CD4-positive, CD25-positive, alpha-beta regulatory T cell (primary cell): ENCODE measurements around the gene CCDC154. TPM values are rescaled to one million over a fixed set of nuclear protein-coding genes. Genes with fewer than 3 reads are reported as not detected.

Experiments
- ATAC-seq, 2 donors: fragments of 150-1000 bp; cut with Tn5 transposase; one replicate each; pipeline ENCODE4 v1.10.0; 2021; ENCODE audit warnings: low read depth in 2 of 2, moderate number of reproducible peaks in 2 of 2, moderate library complexity in 1 of 2
- DNase-seq, 3 donors: peaks; one replicate each; pipeline versions ENCODE4 v3.0.0 to v3.0.0-alpha.2; 2012 to 2022; ENCODE audit warnings: mixed read lengths in 1 of 3
- H3K27ac ChIP-seq: one replicate; pipeline ENCODE4 v1.7.0; 2013; ENCODE audit warnings: mild to moderate bottlenecking, low read length; ENCODE audit not compliant: insufficient read depth, poor library complexity, severe bottlenecking
- H3K27me3 ChIP-seq: one replicate; pipeline ENCODE4 v1.7.0; 2013; ENCODE audit warnings: low read length; ENCODE audit not compliant: control insufficient read depth, insufficient read depth
- H3K36me3 ChIP-seq: one replicate; pipeline ENCODE4 v1.7.0; 2013; ENCODE audit warnings: mild to moderate bottlenecking, low read length, moderate library complexity; ENCODE audit not compliant: control insufficient read depth, insufficient read depth
- H3K4me1 ChIP-seq: 2 replicates; pipeline ENCODE4 v1.7.0; 2013; ENCODE audit warnings: mild to moderate bottlenecking, low read length; ENCODE audit not compliant: insufficient read depth, control insufficient read depth, poor library complexity, severe bottlenecking
- H3K4me3 ChIP-seq: one replicate; pipeline ENCODE4 v1.7.0; 2013; ENCODE audit warnings: low read depth, mild to moderate bottlenecking, low read length, moderate library complexity
- H3K9me3 ChIP-seq, 2 experiments: 1 replicate in 1 of 2; 2 replicates in 1 of 2; pipeline ENCODE4 v1.7.0; 2013; ENCODE audit warnings: low read length in 2 of 2, mild to moderate bottlenecking in 1 of 2, moderate library complexity in 1 of 2; ENCODE audit not compliant: control insufficient read depth in 2 of 2
- H3K27ac Mint-ChIP-seq, 3 donors: one replicate each; pipeline ENCODE4 v1.8.0; 2020 to 2022; ENCODE audit warnings: mild to moderate bottlenecking in 3 of 3, mixed read lengths in 3 of 3, moderate library complexity in 2 of 3
- H3K27me3 Mint-ChIP-seq: one replicate; pipeline ENCODE4 v1.8.0; 2022; ENCODE audit warnings: mild to moderate bottlenecking, mixed read lengths
- H3K36me3 Mint-ChIP-seq: one replicate; pipeline ENCODE4 v1.8.0; 2020; ENCODE audit warnings: mixed read lengths
- H3K4me1 Mint-ChIP-seq, 4 donors: one replicate each; pipeline ENCODE4 v1.8.0; 2020 to 2022; ENCODE audit warnings: mixed read lengths in 4 of 4, mild to moderate bottlenecking in 1 of 4
- H3K4me3 Mint-ChIP-seq, 4 donors: one replicate each; pipeline ENCODE4 v1.8.0; 2020 to 2022; ENCODE audit warnings: mild to moderate bottlenecking in 4 of 4, mixed read lengths in 4 of 4, moderate library complexity in 3 of 4
- H3K9me3 Mint-ChIP-seq, 7 donors: one replicate each; pipeline ENCODE4 v1.8.0; 2020 to 2022; ENCODE audit warnings: mixed read lengths in 7 of 7, mild to moderate bottlenecking in 3 of 7, moderate library complexity in 2 of 7
- polyA plus RNA-seq, 4 donors: library from polyadenylated mRNA; unstranded; fragments of 300-500 nt; fragmentation: Illumina TruSeq; gene quantifications; one replicate each; pipeline ENCODE4 v1.2.3, GENCODE V29; 2021
- total RNA-seq: library from RNA; stranded (reverse); gene quantifications from one replicate; pipeline ENCODE4 v1.2.3, GENCODE V29; 2022

The CCDC154 gene
- total and polyA plus RNA-seq, 5 donors from 2014 or later = 2.6 TPM; not detected in 4

GRCh38 chr16:1426734-1427471 lies 17.5 kb downstream of the CCDC154 start:
- H3K27ac Mint-ChIP-seq = peak overlapping the region in 1 of 3 donors; percentile 93
- ATAC-seq = no peak
- Histone ChIP-seq H3K4me3 (no peak overlapping the region), H3K27me3 (no peaks in the 10 kb centered on the region), H3K27ac (no peak overlapping the region), H3K4me1 (peaks cover 5% of the 10 kb centered on the region), H3K9me3 (no peaks in the 10 kb centered on the region), H3K36me3 (no peaks in the 10 kb centered on the region)
- no peaks in the 10 kb centered on the region for H3K36me3 Mint-ChIP-seq
- no peaks in the 10 kb centered on the region for H3K27me3 Mint-ChIP-seq
- DNase-seq = no peak
- peaks cover 0 to 1% (median 0%) of the 10 kb centered on the region in 7 donors for H3K9me3 Mint-ChIP-seq
- H3K4me3 Mint-ChIP-seq = peak overlapping the region in 1 of 4 donors; percentile 60
- no peaks in the 10 kb centered on the region for H3K4me1 Mint-ChIP-seq

DNA sequence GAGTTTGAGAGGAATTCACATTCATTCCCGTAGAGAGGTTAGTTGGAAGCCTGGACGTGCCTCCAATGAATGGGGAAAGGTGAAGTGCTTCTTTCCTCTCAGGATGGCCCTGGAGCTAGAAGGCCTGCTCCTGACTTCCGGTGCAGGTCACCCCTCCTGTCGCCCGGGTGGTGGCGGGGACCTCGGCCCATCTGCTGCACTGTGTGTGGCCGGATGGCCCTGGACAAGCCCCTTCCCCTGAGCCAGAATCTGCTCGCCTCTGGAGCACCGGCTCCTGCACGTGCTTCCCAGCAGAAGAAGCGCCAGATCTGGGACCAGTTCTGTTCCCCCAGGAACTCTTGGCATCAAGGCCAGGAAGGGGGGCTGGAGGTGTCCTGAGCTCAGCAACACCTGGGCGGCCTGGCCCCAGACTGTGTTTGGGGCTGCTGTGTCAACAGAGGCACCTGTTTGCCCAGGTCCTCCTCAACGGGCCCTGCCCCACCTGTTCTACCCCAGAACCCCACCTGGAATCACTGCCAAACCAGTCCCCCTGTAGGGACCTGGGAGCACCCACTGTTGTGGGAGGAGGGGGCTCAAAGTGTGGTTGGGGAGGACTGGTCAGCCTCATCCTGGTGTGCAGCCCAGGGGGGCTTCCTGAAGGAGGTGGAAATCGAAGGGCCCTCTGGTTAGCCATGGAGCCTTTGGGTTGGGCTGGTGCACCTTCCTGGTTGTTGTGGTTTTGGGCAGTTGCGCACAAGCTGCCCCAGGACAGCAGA lies 18.6 kb downstream of the CCDC154 start:
- no peaks in the 10 kb centered on the region for H3K27me3 ChIP-seq
- H3K36me3 Mint-ChIP-seq = no peaks in the 10 kb centered on the region
- H3K27me3 Mint-ChIP-seq = peaks cover 6% of the 10 kb centered on the region
- H3K9me3 ChIP-seq = no peaks in the 10 kb centered on the region
- H3K4me1 ChIP-seq = peaks cover 11% of the 10 kb centered on the region
- DNase-seq = no peak
- no peak overlapping the region for H3K4me3 Mint-ChIP-seq
- H3K9me3 Mint-ChIP-seq = peaks cover 0 to 1% (median 0%) of the 10 kb centered on the region in 7 donors
- no peak for ATAC-seq
- H3K4me3 ChIP-seq = no peak overlapping the region
- no peaks in the 10 kb centered on the region for H3K36me3 ChIP-seq
- H3K27ac Mint-ChIP-seq = no peak overlapping the region
- peaks cover 2 to 6% (median 5%) of the 10 kb centered on the region in 4 donors for H3K4me1 Mint-ChIP-seq
- no peak overlapping the region for H3K27ac ChIP-seq

GRCh38 chr16:1424028-1424427 lies 20.3 kb downstream of the CCDC154 start:
- H3K27me3 Mint-ChIP-seq = peaks cover 9% of the 10 kb centered on the region
- peaks cover 0 to 1% (median 0%) of the 10 kb centered on the region in 7 donors for H3K9me3 Mint-ChIP-seq
- H3K4me3 Mint-ChIP-seq = peak overlapping the region in 2 of 4 donors; percentile 23 to 24
- Histone ChIP-seq H3K9me3 (no peaks in the 10 kb centered on the region), H3K4me1 (peaks cover 21% of the 10 kb centered on the region), H3K27me3 (no peaks in the 10 kb centered on the region), H3K4me3 (no peak overlapping the region), H3K36me3 (no peaks in the 10 kb centered on the region), H3K27ac (no peak overlapping the region)
- ATAC-seq = no peak
- H3K4me1 Mint-ChIP-seq = peaks cover 2 to 16% (median 12%) of the 10 kb centered on the region in 4 donors
- no peaks in the 10 kb centered on the region for H3K36me3 Mint-ChIP-seq
- no peak overlapping the region for H3K27ac Mint-ChIP-seq
- DNase-seq = no peak

GRCh38 chr16:1422076-1422475 lies 22.3 kb downstream of the CCDC154 start:
- ATAC-seq (no peak), DNase-seq (no peak)
- H3K27me3 ChIP-seq = no peaks in the 10 kb centered on the region
- Mint-ChIP-seq H3K27me3 (peaks cover 9% of the 10 kb centered on the region), H3K36me3 (no peaks in the 10 kb centered on the region), H3K4me1 (peaks cover 2 to 24% (median 12%) of the 10 kb centered on the region in 4 donors), H3K4me3 (peak overlapping the region; percentile 33 to 71 (median 46)), H3K9me3 (peaks cover 0 to 1% (median 0%) of the 10 kb centered on the region in 7 donors), H3K27ac (peak overlapping the region; percentile 84 to 98 (median 85))
- H3K36me3 ChIP-seq = no peaks in the 10 kb centered on the region
- peak overlapping the region; percentile 5 for H3K27ac ChIP-seq
- H3K4me1 ChIP-seq = peaks cover 16% of the 10 kb centered on the region
- H3K4me3 ChIP-seq = no peak overlapping the region
- no peaks in the 10 kb centered on the region for H3K9me3 ChIP-seq

DNA sequence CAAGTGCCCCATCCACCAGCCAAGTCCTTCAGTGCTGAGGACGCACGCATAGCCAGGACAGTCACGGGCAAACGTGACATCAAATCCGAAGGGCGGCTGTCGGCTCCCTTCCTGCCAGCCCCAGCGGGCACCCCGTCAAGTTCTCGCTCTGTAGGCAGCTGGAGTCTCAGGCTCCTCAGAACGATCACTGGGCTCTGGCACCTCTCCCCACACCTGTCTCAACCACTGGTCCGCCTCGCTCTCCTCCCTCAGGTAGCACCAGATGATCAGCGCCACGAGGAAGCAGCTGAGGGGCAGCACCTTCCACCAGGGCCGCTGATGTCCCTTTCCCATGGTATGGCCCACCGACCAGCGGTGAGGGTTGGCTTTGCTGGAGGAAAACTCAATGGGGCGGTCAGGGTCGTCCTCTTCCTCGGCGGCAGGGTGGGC lies 24.2 kb downstream of the CCDC154 start:
- peaks cover 17% of the 10 kb centered on the region for H3K4me1 ChIP-seq
- Mint-ChIP-seq H3K4me1 (peaks cover 2 to 32% (median 17%) of the 10 kb centered on the region in 4 donors), H3K4me3 (peak overlapping the region; percentile 92 to 97 (median 96)), H3K27ac (peak overlapping the region; percentile 79 to 98 (median 97)), H3K27me3 (peaks cover 9% of the 10 kb centered on the region), H3K9me3 (peaks cover 0 to 1% (median 0%) of the 10 kb centered on the region in 7 donors), H3K36me3 (no peaks in the 10 kb centered on the region)
- DNase-seq (peak in 1 of 3 donors; percentile 21), ATAC-seq (no peak)
- H3K36me3 ChIP-seq = no peaks in the 10 kb centered on the region
- no peaks in the 10 kb centered on the region for H3K27me3 ChIP-seq
- peak overlapping the region; percentile 53 for H3K4me3 ChIP-seq
- H3K27ac ChIP-seq = peak overlapping the region; percentile 90
- H3K9me3 ChIP-seq = no peaks in the 10 kb centered on the region

DNA sequence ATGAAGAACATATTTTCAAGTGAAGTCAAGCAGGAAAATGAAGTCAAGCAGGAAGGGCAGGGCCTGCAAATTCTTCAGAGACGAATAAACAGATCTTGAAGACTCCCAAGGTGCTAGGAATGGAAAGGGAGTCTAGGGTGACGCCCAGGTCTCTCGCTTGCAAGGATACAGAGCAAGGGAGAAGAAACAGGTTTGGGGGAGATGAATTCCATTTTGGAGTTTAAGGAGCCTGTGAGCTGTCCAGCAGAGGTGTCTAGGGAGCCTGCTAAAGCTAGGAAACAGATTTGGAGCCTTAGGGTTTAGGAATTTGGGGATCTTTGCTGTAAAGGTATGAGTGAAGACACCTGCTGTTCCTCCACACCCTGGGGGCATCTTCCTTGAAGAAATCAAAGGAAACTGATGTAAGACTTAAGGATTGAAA lies 27.8 kb downstream of the CCDC154 start:
- Mint-ChIP-seq H3K9me3 (no peaks in the 10 kb centered on the region), H3K4me1 (peaks cover 6 to 51% (median 25%) of the 10 kb centered on the region in 4 donors), H3K4me3 (peak overlapping the region in 3 of 4 donors; percentile 32 to 78 (median 44))

DNA sequence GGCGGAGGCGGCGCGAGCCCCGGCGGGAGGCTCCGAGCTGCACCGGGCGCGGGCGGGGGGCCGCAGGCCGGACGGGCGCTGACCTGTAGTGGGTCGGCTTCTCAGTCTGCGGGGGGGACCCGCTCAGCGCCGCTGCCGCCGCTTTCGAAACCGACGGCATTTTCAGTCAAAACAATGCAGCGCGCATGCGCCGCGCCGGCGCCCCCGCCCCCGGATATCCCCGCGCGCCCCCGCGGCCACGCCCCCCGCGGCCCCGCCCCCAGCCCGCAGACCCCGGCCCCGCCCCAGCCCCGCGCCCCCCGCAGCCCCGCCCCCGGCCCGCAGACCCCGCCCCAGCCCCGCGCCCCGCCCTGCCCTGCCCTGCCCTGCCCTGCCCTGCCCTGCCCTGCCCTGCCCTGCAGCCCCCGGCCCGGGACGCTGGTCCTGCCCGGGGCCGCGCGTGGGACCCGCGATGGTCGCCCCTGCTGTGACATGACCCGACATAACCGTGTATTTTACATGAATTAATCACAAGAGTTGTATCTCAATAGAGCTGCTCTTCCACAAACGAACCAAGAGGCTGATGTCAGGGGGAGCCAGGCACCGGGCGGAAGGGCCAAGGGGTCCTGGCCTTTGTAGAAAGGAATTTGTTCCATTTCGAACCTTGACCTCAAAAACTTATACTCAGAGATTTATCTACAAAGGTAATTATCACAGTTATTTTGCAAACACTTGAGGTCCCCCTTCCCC lies 29.7 kb downstream of the CCDC154 start, which contains the start of gene UNKL:
Gene UNKL, minus strand, starts transcription at position 173 of the 729 bp plus-strand sequence. Its CDS starts 13 bp downstream, at position 160.
- Mint-ChIP-seq H3K27ac (peak within 1 kb of the TSS; percentile 84 to 99 (median 90)), H3K4me1 (peaks cover 4 to 46% (median 15%) of the 10 kb centered on the region in 4 donors), H3K4me3 (peak within 1 kb of the TSS; percentile 87 to 94 (median 89)), H3K36me3 (peaks cover 4% of the 10 kb centered on the region), H3K27me3 (no peaks in the 10 kb centered on the region), H3K9me3 (no peaks in the 10 kb centered on the region)
- Histone ChIP-seq H3K27me3 (no peaks in the 10 kb centered on the region), H3K36me3 (peaks cover 15% of the 10 kb centered on the region), H3K9me3 (no peaks in the 10 kb centered on the region), H3K27ac (peak within 1 kb of the TSS; percentile 84), H3K4me3 (peak within 1 kb of the TSS; percentile 37), H3K4me1 (peaks cover 27% of the 10 kb centered on the region)
- ATAC-seq (peak; percentile 63 to 65), DNase-seq (peak; percentile 76 to 78 (median 76))

More for the DNA sequence above, 27.8 kb downstream of the CCDC154 start:
- no peak overlapping the region for H3K27ac ChIP-seq
- DNase-seq = no peak
- H3K36me3 Mint-ChIP-seq = peaks cover 4% of the 10 kb centered on the region
- ATAC-seq = no peak
- peak overlapping the region in 1 of 3 donors; percentile 62 for H3K27ac Mint-ChIP-seq
- peaks cover 9% of the 10 kb centered on the region for H3K27me3 Mint-ChIP-seq
- no peak overlapping the region for H3K4me3 ChIP-seq
- H3K36me3 ChIP-seq = peaks cover 7% of the 10 kb centered on the region
- no peaks in the 10 kb centered on the region for H3K9me3 ChIP-seq
- no peaks in the 10 kb centered on the region for H3K27me3 ChIP-seq
- peaks cover 40% of the 10 kb centered on the region for H3K4me1 ChIP-seq
